Measurements from ENCODE around the gene RECQL5.

RECQL5 gene

DNA sequence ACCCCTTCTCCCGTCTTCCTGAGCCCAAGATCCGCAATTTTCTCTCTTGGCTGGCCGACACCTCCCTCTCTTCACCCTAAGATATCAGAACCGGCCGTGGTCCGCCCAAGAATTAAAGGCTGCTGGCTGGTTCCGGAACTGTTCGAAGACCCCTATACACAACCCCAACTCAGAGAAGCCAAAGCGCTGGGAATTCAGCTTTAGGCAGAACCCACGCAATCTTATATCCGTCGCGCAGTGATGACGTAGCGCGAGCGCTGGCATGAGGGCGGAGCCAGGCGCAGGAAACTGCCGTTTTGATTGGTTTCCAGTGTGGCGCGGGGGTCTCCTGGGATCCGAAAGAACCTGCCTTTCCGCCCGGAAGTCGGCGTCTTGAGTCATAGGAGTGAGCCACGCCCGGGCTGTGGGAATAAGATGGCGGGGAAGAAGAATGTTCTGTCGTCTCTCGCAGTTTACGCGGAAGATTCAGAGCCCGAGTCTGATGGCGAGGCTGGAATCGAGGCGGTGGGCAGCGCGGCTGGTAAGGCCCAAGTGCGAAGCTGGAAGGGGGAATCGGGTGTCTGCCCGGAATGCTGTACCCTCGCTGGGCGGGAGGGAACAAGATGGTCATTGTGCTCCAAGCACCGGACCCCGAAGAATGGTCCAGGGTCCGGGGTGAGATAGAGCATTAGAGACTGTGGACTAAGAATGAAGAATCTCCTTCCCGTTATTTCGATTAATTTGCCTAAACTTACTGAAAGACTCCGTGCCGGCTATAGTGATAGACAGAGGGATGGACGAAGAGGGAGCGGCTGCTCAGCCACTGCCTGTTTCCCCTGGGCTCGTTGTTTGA lies at the start of gene RECQL5, which contains the start of gene SAP30BP:
TSS of gene RECQL5 (minus strand) at position 196 of the 832 bp plus-strand sequence. CDS start 597 bp downstream, outside the sequence.
TSS of gene SAP30BP (plus strand) at position 380 of the 832 bp plus-strand sequence. CDS start at position 415, 35 bp downstream.
- no peak for TF ChIP-seq ZFX (IDR thresholded peaks at IDR 0.05)
- TF ChIP-seq CTCF (conservative IDR thresholded peaks at IDR 0.05) = no peak
- peak within 1 kb of the TSS; percentile 82 for H3K27ac ChIP-seq

DNA sequence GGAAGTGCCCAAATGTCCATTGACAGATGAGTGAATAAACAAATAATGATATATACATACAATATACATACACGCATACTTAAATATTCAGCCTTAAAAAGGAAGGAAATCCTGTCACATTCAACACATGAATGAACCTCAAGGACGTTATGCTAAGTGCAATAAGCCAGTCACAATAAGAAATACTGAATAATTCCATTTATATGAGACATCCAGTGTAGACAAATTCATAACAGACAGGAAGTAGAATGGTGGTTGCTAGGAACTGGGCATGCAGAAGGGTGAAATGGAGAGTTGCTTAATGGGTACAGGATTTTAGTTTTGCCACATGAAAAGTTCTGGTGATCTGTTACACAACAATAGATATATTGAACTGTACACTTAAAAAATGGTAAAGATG lies 45.5 kb upstream of the RECQL5 start:
- no peak for TF ChIP-seq CTCF (conservative IDR thresholded peaks at IDR 0.05)
- no peak for TF ChIP-seq ZFX (IDR thresholded peaks at IDR 0.05)
- H3K27ac ChIP-seq = no peak overlapping the region

- no peak overlapping the region for H3K27ac ChIP-seq
- no peak for TF ChIP-seq CTCF (conservative IDR thresholded peaks at IDR 0.05)
- no peak for TF ChIP-seq ZFX (IDR thresholded peaks at IDR 0.05)
Measured at GRCh38 chr17:75707079-75707571, 40.2 kb upstream of the RECQL5 start.

- no peak overlapping the region for H3K27ac ChIP-seq
- TF ChIP-seq ZFX (IDR thresholded peaks at IDR 0.05) (no peak), CTCF (conservative IDR thresholded peaks at IDR 0.05) (no peak)
Measured at GRCh38 chr17:75706042-75706728, 39.2 kb upstream of the RECQL5 start.

GRCh38 chr17:75704963-75705875 lies 38.3 kb upstream of the RECQL5 start:
- TF ChIP-seq CTCF (conservative IDR thresholded peaks at IDR 0.05) (no peak), ZFX (IDR thresholded peaks at IDR 0.05) (no peak)
- H3K27ac ChIP-seq = no peak overlapping the region

- TF ChIP-seq ZFX (IDR thresholded peaks at IDR 0.05) = no peak
- TF ChIP-seq CTCF (conservative IDR thresholded peaks at IDR 0.05) = no peak
Measured at GRCh38 chr17:75703591-75703990, 36.6 kb upstream of the RECQL5 start.

More at GRCh38 chr17:75703591-75703990, 36.6 kb upstream of the RECQL5 start:
- no peak overlapping the region for H3K27ac ChIP-seq

All from C4-2B (cell line).